Mesenchymal stem cell (in vitro differentiated cells and primary cell): Measurements from ENCODE around the gene SEPTIN2.

ENCODE experiments used
- DNase-seq: peaks from one replicate; pipeline ENCODE4 v3.0.0-alpha.2; 2013
- H2AFZ ChIP-seq: one replicate; pipeline ENCODE4 v1.6.1; 2013; ENCODE audit warnings: low read depth, mild to moderate bottlenecking, control low read depth, inconsistent platforms, low read length, moderate library complexity
- H2AK5ac ChIP-seq: 2 replicates; pipeline ENCODE4 v1.6.1; 2013; ENCODE audit warnings: low read length, moderate library complexity, mild to moderate bottlenecking, inconsistent platforms; ENCODE audit not compliant: severe bottlenecking
- H2BK120ac ChIP-seq: one replicate; pipeline ENCODE4 v1.6.1; 2013; ENCODE audit warnings: low read depth, mild to moderate bottlenecking, inconsistent platforms, low read length, moderate library complexity
- H2BK12ac ChIP-seq, 2 experiments: one replicate each; pipeline ENCODE4 v1.6.1; 2013; ENCODE audit warnings: inconsistent platforms in 2 of 2, low read length in 2 of 2, mild to moderate bottlenecking in 2 of 2, moderate library complexity in 2 of 2, control low read depth in 1 of 2
- H2BK15ac ChIP-seq: one replicate; pipeline ENCODE4 v1.6.1; 2013; ENCODE audit warnings: mild to moderate bottlenecking, low read depth, inconsistent platforms; ENCODE audit not compliant: poor library complexity, severe bottlenecking
- H2BK5ac ChIP-seq: 2 replicates; pipeline ENCODE4 v1.6.1; 2013; ENCODE audit warnings: low read depth, mild to moderate bottlenecking, low read length, control low read depth, inconsistent platforms; ENCODE audit not compliant: poor library complexity, severe bottlenecking
- H3K14ac ChIP-seq, 2 experiments: one replicate each; pipeline ENCODE4 v1.6.1; 2013; ENCODE audit warnings: inconsistent platforms in 2 of 2, low read length in 2 of 2, control low read depth in 1 of 2, mild to moderate bottlenecking in 1 of 2, moderate library complexity in 1 of 2
- H3K18ac ChIP-seq, 2 experiments: one replicate each; pipeline ENCODE4 v1.6.1; 2013; ENCODE audit warnings: inconsistent platforms in 2 of 2, low read length in 2 of 2, control low read depth in 1 of 2, low read depth in 1 of 2, mild to moderate bottlenecking in 1 of 2
- H3K23ac ChIP-seq, 2 experiments: one replicate each; pipeline ENCODE4 v1.6.1; 2013; ENCODE audit warnings: inconsistent platforms in 2 of 2, low read length in 2 of 2, mild to moderate bottlenecking in 2 of 2, moderate library complexity in 2 of 2, control low read depth in 1 of 2
- H3K27ac ChIP-seq: 2 replicates; pipeline ENCODE4 v1.5.1; 2013; ENCODE audit warnings: mild to moderate bottlenecking, moderate library complexity, low read length, control low read depth, inconsistent platforms; ENCODE audit not compliant: poor library complexity, severe bottlenecking
- H3K27me3 ChIP-seq, 2 experiments: 2 replicates each; pipeline versions ENCODE4 v1.6.1 to v1.7.0; 2013; ENCODE audit warnings: low read length in 2 of 2, mild to moderate bottlenecking in 2 of 2, moderate library complexity in 2 of 2, control low read depth in 1 of 2, inconsistent platforms in 1 of 2; ENCODE audit not compliant: control insufficient read depth in 1 of 2, insufficient read depth in 1 of 2
- H3K36me3 ChIP-seq, 2 experiments: 2 replicates each; pipeline versions ENCODE4 v1.6.1 to v1.7.0; 2013; ENCODE audit warnings: low read length in 2 of 2, control low read depth in 1 of 2, inconsistent platforms in 1 of 2, low read depth in 1 of 2, mild to moderate bottlenecking in 1 of 2; ENCODE audit not compliant: insufficient read depth in 2 of 2, control insufficient read depth in 1 of 2
- H3K4ac ChIP-seq, 2 experiments: one replicate each; pipeline ENCODE4 v1.6.1; 2013; ENCODE audit warnings: inconsistent platforms in 2 of 2, low read length in 2 of 2, mild to moderate bottlenecking in 2 of 2, moderate library complexity in 2 of 2, control low read depth in 1 of 2, low read depth in 1 of 2
- H3K4me1 ChIP-seq: 2 replicates; pipeline ENCODE4 v1.6.1; 2013; ENCODE audit warnings: low read depth, low read length, control low read depth; ENCODE audit not compliant: control insufficient read depth, insufficient read depth
- H3K4me2 ChIP-seq: 2 replicates; pipeline ENCODE4 v1.6.1; 2013; ENCODE audit warnings: low read length, mild to moderate bottlenecking, inconsistent platforms; ENCODE audit not compliant: poor library complexity, severe bottlenecking
- H3K4me3 ChIP-seq, 2 experiments: 2 replicates each; pipeline versions ENCODE4 v1.5.1 to v1.7.0; 2013; ENCODE audit warnings: low read length in 2 of 2, mild to moderate bottlenecking in 2 of 2, control low read depth in 1 of 2, low read depth in 1 of 2; ENCODE audit not compliant: insufficient read depth in 1 of 2
- H3K79me1 ChIP-seq: replicated peaks from 2 replicates; pipeline ENCODE4 v1.6.1; 2013; ENCODE audit warnings: mild to moderate bottlenecking, control low read depth, low read length, inconsistent platforms; ENCODE audit not compliant: poor library complexity, severe bottlenecking
- H3K9ac ChIP-seq: 2 replicates; pipeline ENCODE4 v1.7.0; 2013; ENCODE audit warnings: mild to moderate bottlenecking, low read length, moderate library complexity
- H3K9me3 ChIP-seq: 2 replicates; pipeline ENCODE4 v1.7.0; 2013; ENCODE audit warnings: mild to moderate bottlenecking, low read length; ENCODE audit not compliant: control insufficient read depth
- H4K8ac ChIP-seq: one replicate; pipeline ENCODE4 v1.6.1; 2013; ENCODE audit warnings: inconsistent platforms, mild to moderate bottlenecking, low read length, moderate library complexity
- H4K91ac ChIP-seq: one replicate; pipeline ENCODE4 v1.6.1; 2013; ENCODE audit warnings: mild to moderate bottlenecking, low read length, inconsistent platforms
- WGBS: methylation state at CpG from one replicate; pipeline ENCODE4 v1.1.7; 2013; ENCODE audit warnings: mixed read lengths; 5-methylcytosine and 5-hydroxymethylcytosine counted together

Gene SEPTIN2

GRCh38 chr2:241298673-241299072 lies 17.1 kb upstream of the SEPTIN2 start:
- H2AK5ac ChIP-seq, result no peak overlapping the region

GRCh38 chr2:241300000-241300399 lies 15.7 kb upstream of the SEPTIN2 start:
- no peak overlapping the region for H3K4ac ChIP-seq
- H2AFZ ChIP-seq, result no peak overlapping the region
- H2BK15ac ChIP-seq, result no peak overlapping the region
- H2BK12ac ChIP-seq, result no peak overlapping the region
- H3K4me1 ChIP-seq, result peaks cover 7% of the 10 kb centered on the region
- H2BK5ac ChIP-seq, result no peak overlapping the region
- H3K4me2 ChIP-seq, result no peak overlapping the region
- no peak overlapping the region for H3K9ac ChIP-seq
- no peaks in the 10 kb centered on the region for H3K27me3 ChIP-seq
- no peak overlapping the region for H3K27ac ChIP-seq
- no peak overlapping the region for H2AK5ac ChIP-seq
- H3K23ac ChIP-seq, result peak overlapping the region in 1 of 2 experiments; percentile 34
- no peak overlapping the region for H4K91ac ChIP-seq
- WGBS, result 95% methylated on average over 12 of the region's 12 CpGs
- no peak overlapping the region for H3K4me3 ChIP-seq
- no peaks in the 10 kb centered on the region for H3K9me3 ChIP-seq
- H3K18ac ChIP-seq, result no peak overlapping the region
- peaks cover 3% of the 10 kb centered on the region for H3K79me1 ChIP-seq
- peaks cover 8 to 15% of the 10 kb centered on the region in 2 experiments for H3K36me3 ChIP-seq
- DNase-seq, result no peak
- no peak overlapping the region for H2BK120ac ChIP-seq
- peak overlapping the region; percentile 7 for H4K8ac ChIP-seq
- no peak overlapping the region for H3K14ac ChIP-seq

More at GRCh38 chr2:241298673-241299072, 17.1 kb upstream of the SEPTIN2 start:
- Histone ChIP-seq H3K36me3 (peaks cover 8 to 13% of the 10 kb centered on the region in 2 experiments), H3K23ac (no peak overlapping the region), H3K79me1 (peaks cover 3% of the 10 kb centered on the region), H3K9me3 (no peaks in the 10 kb centered on the region), H3K9ac (no peak overlapping the region), H3K4me3 (no peak overlapping the region), H2BK12ac (no peak overlapping the region), H3K18ac (no peak overlapping the region), H3K14ac (no peak overlapping the region), H3K4me2 (no peak overlapping the region), H3K27me3 (no peaks in the 10 kb centered on the region), H4K8ac (no peak overlapping the region), H2BK15ac (no peak overlapping the region), H3K4ac (no peak overlapping the region), H4K91ac (no peak overlapping the region), H3K27ac (no peak overlapping the region), H2BK120ac (no peak overlapping the region), H2AFZ (no peak overlapping the region), H2BK5ac (no peak overlapping the region), H3K4me1 (peaks cover 8% of the 10 kb centered on the region)
- no peak for DNase-seq
- WGBS, result 97% methylated on average over 5 of the region's 5 CpGs

- H3K4me3 ChIP-seq, result no peak overlapping the region
- no peaks in the 10 kb centered on the region for H3K79me1 ChIP-seq
- H2BK5ac ChIP-seq, result no peak overlapping the region
- H2AK5ac ChIP-seq, result no peak overlapping the region
- H2BK12ac ChIP-seq, result no peak overlapping the region
- H4K8ac ChIP-seq, result no peak overlapping the region
- DNase-seq, result no peak
- H3K36me3 ChIP-seq, result peaks cover under 1 to 8% of the 10 kb centered on the region in 2 experiments
- no peak overlapping the region for H3K4me2 ChIP-seq
- no peak overlapping the region for H4K91ac ChIP-seq
- no peaks in the 10 kb centered on the region for H3K27me3 ChIP-seq
- no peak overlapping the region for H3K23ac ChIP-seq
- H3K4ac ChIP-seq, result no peak overlapping the region
- H2BK15ac ChIP-seq, result no peak overlapping the region
- no peak overlapping the region for H3K18ac ChIP-seq
- H3K4me1 ChIP-seq, result peaks cover 9% of the 10 kb centered on the region
- no peak overlapping the region for H3K9ac ChIP-seq
- 96% methylated on average over 3 of the region's 3 CpGs for WGBS
- no peak overlapping the region for H2BK120ac ChIP-seq
- H3K27ac ChIP-seq, result no peak overlapping the region
- no peak overlapping the region for H3K14ac ChIP-seq
- H3K9me3 ChIP-seq, result no peaks in the 10 kb centered on the region
- no peak overlapping the region for H2AFZ ChIP-seq
These were observed 13.6 kb upstream of the SEPTIN2 start for GRCh38 chr2:241302083-241302482.

- Histone ChIP-seq H3K27ac (no peak overlapping the region), H3K9ac (no peak overlapping the region), H4K91ac (no peak overlapping the region), H2BK12ac (no peak overlapping the region), H3K4me2 (no peak overlapping the region), H3K27me3 (no peaks in the 10 kb centered on the region), H2AK5ac (no peak overlapping the region), H4K8ac (no peak overlapping the region), H2BK15ac (no peak overlapping the region), H3K36me3 (peaks cover 0 to 2% of the 10 kb centered on the region in 2 experiments), H3K18ac (no peak overlapping the region), H2BK5ac (no peak overlapping the region), H3K14ac (no peak overlapping the region), H2AFZ (no peak overlapping the region), H3K4me1 (peaks cover 9% of the 10 kb centered on the region), H2BK120ac (no peak overlapping the region), H3K23ac (peak overlapping the region in 1 of 2 experiments; percentile 83), H3K4ac (no peak overlapping the region), H3K9me3 (no peaks in the 10 kb centered on the region), H3K4me3 (no peak overlapping the region), H3K79me1 (no peaks in the 10 kb centered on the region)
- no peak for DNase-seq
- 81% methylated on average over 13 of the region's 13 CpGs for WGBS
These were observed 12.7 kb upstream of the SEPTIN2 start for GRCh38 chr2:241302759-241303651.
